Fibroblast of the aortic adventitia (primary cell): Measurements from ENCODE around the gene KIF2B. TPM values are rescaled to one million over a fixed set of nuclear protein-coding genes. Genes with fewer than 3 reads are reported as not detected.

Experiments used
- DNase-seq: peaks from one replicate; pipeline ENCODE4 v3.0.0-alpha.2; 2010; ENCODE audit warnings: low read depth
- H3K4me3 ChIP-seq: 2 replicates; pipeline ENCODE4 v1.5.1; 2011; ENCODE audit warnings: low read depth, mild to moderate bottlenecking, control low read depth, low read length, moderate library complexity
- total RNA-seq: library from RNA; depleted of rRNA; stranded (reverse); fragments of >200 nt; gene quantifications from 2 replicates; pipeline ENCODE4 v1.2.3, GENCODE V29; 2012; ENCODE audit warnings: low replicate concordance
- TF ChIP-seq, protein P1 (sequence below): IDR thresholded peaks from 2 replicates; pipeline ENCODE4 v1.5.1; 2011; ENCODE audit warnings: mild to moderate bottlenecking, low read length, control low read depth, inconsistent platforms; ENCODE audit not compliant: insufficient read depth

Gene KIF2B, protein sequence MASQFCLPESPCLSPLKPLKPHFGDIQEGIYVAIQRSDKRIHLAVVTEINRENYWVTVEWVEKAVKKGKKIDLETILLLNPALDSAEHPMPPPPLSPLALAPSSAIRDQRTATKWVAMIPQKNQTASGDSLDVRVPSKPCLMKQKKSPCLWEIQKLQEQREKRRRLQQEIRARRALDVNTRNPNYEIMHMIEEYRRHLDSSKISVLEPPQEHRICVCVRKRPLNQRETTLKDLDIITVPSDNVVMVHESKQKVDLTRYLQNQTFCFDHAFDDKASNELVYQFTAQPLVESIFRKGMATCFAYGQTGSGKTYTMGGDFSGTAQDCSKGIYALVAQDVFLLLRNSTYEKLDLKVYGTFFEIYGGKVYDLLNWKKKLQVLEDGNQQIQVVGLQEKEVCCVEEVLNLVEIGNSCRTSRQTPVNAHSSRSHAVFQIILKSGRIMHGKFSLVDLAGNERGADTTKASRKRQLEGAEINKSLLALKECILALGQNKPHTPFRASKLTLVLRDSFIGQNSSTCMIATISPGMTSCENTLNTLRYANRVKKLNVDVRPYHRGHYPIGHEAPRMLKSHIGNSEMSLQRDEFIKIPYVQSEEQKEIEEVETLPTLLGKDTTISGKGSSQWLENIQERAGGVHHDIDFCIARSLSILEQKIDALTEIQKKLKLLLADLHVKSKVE
- not detected in 2 replicates for total RNA-seq

DNA sequence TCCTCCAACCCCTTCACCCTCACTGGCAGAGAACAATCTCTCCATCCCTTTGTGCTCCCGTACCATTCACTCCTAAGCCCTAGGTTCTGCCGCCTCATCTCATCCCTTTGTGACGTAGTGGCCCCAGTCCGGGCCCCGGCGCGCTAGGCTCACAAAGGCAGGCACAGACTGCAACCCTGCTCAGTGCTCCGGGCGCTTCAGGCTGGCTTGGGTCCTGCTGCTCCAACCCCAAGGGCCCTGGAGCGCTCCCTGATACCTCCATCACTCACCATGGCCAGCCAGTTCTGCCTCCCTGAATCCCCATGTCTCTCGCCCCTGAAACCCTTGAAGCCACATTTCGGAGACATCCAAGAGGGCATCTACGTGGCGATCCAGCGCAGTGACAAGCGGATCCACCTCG lies at the start of gene KIF2B:
Gene KIF2B (plus strand): TSS at position 164 of the 400 bp plus-strand sequence. CDS start 107 bp downstream, at position 271.
- DNase-seq, result no peak
- H3K4me3 ChIP-seq, result no peak within 1 kb of the TSS
- TF ChIP-seq, protein P1, sequence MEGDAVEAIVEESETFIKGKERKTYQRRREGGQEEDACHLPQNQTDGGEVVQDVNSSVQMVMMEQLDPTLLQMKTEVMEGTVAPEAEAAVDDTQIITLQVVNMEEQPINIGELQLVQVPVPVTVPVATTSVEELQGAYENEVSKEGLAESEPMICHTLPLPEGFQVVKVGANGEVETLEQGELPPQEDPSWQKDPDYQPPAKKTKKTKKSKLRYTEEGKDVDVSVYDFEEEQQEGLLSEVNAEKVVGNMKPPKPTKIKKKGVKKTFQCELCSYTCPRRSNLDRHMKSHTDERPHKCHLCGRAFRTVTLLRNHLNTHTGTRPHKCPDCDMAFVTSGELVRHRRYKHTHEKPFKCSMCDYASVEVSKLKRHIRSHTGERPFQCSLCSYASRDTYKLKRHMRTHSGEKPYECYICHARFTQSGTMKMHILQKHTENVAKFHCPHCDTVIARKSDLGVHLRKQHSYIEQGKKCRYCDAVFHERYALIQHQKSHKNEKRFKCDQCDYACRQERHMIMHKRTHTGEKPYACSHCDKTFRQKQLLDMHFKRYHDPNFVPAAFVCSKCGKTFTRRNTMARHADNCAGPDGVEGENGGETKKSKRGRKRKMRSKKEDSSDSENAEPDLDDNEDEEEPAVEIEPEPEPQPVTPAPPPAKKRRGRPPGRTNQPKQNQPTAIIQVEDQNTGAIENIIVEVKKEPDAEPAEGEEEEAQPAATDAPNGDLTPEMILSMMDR, result no peak

DNA sequence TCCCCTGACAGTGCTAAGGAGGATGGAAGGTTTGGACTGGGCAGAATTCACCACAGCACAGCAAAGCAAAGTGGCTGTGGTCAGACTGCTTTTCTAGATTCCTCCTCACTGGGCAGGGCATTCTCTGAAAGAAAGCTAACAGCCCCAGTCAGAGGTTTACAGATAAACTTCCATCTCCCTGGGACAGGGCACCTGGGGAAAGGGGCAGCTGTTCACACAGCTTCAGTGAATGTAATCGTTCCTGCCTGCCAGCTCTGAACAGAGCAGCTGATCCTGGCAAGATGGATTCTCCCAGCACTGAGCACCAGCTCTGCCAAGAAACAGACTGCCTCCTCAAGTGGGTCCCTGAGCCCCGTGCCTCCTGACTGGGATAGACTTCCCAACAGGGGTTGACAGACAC lies 42.4 kb upstream of the KIF2B start:
- TF ChIP-seq, protein P1, result no peak
- no peak for DNase-seq
- no peak overlapping the region for H3K4me3 ChIP-seq

DNA sequence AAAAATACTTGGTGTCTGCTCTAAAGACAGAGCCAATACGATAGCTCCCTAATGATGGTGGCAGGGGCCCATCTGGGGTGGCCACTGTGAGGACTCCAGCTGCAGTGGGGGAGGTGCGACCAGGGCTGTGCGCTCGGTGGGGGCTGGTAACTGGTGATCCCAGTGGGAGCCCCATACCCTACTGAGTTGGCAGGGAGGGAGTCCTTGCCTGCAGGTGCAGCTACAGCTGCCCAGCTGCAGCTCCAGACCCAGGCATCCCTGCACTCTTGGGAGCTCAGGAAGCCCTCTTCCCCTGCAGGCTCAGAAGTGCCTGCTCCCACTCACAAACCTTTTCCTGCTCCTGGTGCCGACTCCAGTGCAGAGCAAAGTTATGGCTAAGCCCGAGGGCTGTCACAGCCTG lies 31.2 kb upstream of the KIF2B start:
- TF ChIP-seq, protein P1, result no peak
- no peak overlapping the region for H3K4me3 ChIP-seq
- DNase-seq, result no peak

DNA sequence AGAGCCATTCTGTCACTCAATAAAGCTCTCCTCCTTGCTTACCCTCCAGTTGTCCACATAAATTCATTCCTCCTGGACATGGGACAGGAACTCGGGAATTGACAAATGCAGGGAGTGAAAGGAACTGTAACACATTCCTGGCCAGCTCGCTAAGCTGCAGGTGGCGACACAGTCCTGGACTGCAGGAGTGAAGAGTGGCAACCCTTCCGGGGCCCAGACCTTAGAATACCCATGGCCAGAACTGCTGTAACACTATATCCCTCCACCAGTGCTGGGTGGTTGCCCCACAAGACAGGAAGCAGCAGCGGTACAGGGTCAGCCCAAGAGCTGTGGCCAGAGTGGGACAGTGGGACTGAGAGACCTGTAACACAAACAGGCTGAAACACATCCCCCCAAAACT lies 30.3 kb upstream of the KIF2B start:
- TF ChIP-seq, protein P1, result no peak
- no peak for DNase-seq
- H3K4me3 ChIP-seq, result no peak overlapping the region

DNA sequence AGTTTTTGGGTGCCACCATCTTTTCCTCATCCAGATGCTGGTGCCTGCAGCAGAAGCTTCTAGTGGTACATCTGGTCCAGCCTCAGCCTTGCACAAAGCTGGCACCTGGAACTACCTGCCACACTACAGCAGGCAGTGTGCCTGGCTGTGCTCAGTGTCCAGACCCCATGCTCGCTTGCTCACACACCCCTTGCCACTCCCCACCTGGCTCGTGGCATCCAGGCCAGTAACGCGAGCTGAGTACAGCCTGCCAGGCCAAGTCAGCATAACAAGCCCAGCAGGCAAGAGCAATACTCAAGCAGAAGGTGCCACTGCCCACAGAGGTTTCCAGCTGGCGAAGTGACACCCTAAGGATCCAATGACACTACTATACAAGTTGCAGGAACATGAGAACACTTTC lies 29.7 kb upstream of the KIF2B start:
- DNase-seq, result no peak
- H3K4me3 ChIP-seq, result no peak overlapping the region
- TF ChIP-seq, protein P1, result no peak

DNA sequence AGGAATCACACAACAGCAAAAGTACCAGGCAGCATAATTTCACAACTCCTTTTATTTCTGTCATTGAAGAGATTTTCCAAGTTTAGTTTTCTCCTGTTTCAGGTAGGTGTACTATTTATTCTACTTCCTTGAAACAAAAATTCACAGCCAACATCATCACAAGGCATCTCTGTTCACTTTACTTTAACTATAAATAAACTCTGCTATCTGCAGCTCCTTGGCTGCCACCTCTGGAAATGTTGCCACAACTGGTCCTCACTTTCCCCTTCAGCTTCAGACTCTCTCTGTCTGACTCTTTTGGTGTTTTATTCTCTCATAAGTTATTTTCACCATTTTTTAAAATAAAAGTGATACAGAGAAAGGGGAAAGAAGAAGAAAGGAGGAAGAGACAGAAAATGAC lies 27.9 kb upstream of the KIF2B start:
- TF ChIP-seq, protein P1, result no peak
- H3K4me3 ChIP-seq, result no peak overlapping the region
- no peak for DNase-seq
